HG02763 (cell line): ENCODE data around the gene MSL3B.

ENCODE experiments used
- ATAC-seq: cut with Tn5 transposase; IDR thresholded peaks from one replicate; pipeline ENCODE4 v1.9.1; 2021; ENCODE audit warnings: mild to moderate bottlenecking, moderate library complexity; ENCODE audit not compliant: unreplicated experiment

MSL3B gene

DNA sequence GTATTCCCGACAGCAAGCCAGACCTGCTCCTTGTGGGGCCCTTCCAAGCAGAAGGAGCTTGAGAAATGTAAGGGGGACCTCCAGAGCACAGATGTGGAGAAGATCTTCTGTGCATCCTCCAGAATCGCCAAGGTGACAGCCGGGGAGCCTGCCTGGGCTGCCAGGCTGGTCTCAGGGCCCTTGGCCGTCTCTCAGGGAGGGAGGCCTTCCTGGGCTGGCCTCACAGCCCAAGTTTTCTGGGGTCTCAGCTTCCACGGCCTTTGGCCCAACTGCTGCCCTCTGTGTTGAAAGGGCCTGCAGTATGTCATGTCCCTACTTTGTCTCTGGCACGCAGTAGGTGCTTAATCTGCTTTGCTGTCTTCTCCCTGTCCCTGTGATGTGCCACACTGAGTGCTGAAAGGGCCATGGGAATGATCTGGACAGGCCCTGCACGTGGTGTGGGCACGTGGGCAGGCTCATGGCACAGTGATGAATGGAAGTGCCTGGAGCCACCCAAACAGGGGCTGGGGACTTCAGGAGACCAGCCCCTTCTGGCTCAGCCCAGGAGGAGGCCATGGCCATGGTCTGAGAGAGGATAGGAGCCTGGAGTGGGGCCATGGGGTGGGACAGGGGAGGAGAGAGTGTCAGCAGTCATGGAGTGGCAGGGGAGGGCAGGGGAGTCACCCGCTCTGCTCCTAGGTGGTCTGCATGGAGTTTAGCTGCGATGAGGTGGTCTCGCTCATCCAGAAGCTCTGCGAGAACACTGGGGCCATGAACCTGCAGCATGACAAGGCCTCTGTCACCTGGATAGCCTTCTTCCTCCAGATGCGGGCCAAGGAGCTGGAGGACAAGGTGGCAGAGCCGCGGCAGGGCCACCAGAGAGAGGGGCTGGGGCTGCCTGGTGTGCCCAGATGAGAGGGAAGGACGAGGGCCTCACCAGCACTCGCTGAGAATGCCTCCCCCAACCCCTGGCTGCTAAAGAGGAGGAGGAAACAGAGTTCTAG is 49.3 kb downstream of the MSL3B start:
- ATAC-seq: no peak

GRCh38 chr2:233817995-233818638 is 50.1 kb downstream of the MSL3B start:
- no peak for ATAC-seq

- ATAC-seq: no peak
Observed at GRCh38 chr2:233817361-233817911, 50.8 kb downstream of the MSL3B start.

DNA sequence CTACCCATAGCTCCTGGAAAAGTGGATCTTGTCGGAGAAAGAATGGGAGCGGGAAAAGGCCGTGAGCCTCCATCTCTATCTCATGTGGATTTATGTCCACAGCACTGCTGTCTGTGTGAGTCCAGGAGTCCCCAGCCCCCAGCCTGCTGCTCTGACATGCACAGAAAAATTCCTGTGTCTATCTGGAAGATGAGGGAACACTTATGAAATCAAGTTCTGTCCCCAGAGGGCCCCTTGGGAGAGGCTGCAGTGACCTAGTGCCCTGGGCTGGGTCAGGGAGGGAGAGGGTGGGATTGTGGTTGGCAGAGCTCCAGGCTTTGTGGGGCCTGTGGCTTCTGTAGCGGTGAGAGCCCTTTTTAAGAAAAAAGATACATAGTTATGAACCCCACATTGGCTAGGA is 51.4 kb downstream of the MSL3B start:
- ATAC-seq: no peak

GRCh38 chr2:233816334-233816733 is 51.9 kb downstream of the MSL3B start:
- no peak for ATAC-seq

DNA sequence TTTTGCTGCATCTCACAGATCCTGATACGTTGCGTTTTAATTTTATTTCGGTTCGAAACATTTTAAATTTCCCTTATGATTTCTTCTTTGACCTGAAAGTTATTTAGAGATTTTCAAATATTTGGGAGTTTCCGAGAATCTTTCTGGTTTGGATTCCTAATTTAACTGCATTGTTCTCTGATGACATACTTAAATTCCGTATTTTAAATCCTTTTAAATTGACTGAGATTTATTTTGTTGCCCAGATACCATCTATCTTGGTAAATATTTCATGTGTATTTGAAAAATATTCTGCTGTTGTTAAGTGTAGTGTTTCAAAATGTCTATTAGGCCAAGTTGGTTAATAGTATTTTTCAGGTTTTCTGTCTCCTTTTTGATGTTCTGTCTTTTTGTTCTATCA is 52.3 kb downstream of the MSL3B start:
- ATAC-seq: no peak
